GM04503 (cell line): ENCODE results near the gene CFAP299.
"Not testable (repeated sequence)": the region's sequence is repeated elsewhere in the genome, so short reads cannot be mapped to it uniquely, and the experiment has no call there.

ENCODE experiments used
- DNase-seq: peaks from one replicate; pipeline ENCODE4 v3.0.0-alpha.2; 2012; ENCODE audit warnings: low read depth

CFAP299 gene

DNA sequence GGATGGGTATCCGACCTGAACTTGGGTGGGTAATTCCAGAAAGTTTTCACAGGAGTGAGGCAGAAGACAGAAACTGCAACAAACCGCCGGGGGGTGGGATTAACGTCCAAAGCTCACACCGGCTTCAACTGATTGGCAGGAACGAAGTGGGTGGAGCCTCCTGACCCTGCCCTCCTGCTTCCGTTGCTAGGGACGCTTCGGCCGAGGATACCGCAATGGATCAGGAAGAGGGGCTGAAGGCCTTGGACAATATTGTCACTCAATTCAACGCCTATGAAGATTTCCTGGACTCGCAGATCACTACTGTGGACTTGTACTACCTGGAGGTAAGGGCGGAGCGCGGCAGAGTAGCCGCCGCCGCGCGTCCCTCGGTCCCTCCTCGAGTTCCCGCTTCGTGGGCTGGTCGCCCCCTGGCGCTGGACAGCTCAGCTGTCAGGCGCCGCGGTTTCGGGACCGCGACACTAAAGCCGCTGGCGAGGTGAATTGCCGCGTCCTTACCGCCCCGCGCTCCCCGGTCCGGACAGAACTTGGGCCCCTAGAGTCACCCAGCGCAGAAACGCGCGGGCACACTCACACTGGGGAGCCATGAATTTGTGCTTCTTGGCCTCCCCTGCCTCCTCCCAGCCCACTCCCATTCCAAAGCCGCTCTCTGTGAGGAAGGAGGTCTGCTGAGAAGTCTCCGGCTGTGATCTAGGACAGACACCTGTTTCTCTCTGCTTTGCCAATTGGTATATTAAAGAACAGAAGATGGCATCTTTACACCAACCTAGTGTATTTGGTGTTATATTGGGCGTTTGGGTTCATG is at the start of gene CFAP299:
Gene CFAP299, plus strand, starts transcription at position 177 of the 805 bp plus-strand sequence.
- peak; percentile 56 for DNase-seq

DNA sequence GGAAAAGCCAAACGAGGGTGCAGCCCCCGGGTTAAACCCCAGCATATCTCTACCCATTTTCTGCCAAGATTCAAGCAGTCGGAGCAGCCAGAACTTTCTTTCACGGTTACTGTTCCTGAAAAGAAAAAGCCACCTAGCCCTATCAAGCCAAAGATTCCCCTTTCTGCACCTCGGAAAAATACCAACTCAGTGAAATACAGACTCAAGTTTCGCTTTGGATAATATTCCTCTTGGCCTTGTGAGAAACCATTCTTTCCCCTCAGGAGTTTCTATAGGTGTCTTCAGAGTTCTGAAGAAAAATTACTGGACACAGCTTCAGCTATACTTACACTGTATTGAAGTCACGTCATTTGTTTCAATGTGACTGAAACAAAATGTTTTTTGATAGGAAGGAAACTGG is 49.1 kb upstream of the CFAP299 start:
- DNase-seq, result no peak

DNA sequence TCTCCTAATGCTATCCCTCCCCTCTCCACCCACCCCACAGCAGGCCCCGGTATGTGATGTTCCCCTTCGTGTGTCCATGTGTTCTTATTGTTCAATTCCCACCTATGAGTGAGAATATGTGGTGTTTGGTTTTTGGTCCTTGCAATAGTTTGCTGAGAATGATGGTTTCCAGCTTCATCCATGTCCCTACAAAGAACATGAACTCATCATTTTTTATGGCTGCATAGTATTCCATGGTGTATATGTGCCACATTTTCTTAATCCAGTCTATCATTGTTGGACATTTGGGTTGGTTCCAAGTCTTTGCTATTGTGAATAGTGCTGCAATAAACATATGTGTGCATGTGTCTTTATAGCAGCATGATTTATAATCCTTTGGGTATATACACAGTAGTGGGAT is 44.9 kb upstream of the CFAP299 start:
- not testable (repeated sequence) for DNase-seq

DNA sequence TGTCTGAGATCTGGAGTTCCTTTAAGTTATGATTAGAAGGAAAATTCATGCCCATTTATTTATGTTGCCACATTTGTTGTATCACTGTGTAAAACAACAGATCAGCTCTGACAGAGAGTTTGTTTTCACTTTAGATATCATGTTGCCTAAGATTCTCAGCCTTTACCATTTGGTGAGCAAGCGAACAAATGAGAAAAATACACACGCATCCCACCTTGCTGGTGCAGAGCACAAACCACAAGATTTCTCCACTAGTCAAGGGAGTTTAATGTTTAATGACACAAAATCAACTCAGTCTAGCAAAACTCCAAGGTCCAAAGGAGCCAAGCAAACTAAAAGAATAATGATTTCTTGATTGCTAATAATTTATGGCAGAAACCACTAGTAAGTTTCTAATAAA is 41.3 kb upstream of the CFAP299 start:
- no peak for DNase-seq

DNA sequence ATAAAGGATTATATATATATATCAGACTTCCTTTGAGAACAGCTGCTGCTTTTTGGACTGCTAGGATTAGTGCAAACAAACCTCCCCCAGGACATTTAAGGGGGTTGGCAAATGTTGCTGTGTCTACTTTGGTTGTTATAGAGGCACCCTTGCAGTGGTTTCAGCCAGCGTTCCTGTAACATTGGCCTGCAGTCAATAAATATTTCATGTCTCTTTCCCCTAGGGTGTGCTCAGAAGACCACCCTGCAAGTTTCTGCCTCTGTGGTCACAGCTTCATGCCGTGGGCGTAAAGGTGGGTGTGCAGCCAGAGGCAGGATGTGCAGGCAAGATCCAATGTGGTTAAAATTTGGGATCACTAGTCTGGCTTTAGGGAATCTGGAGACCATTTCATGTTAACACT is 40.2 kb upstream of the CFAP299 start:
- DNase-seq, result no peak

DNA sequence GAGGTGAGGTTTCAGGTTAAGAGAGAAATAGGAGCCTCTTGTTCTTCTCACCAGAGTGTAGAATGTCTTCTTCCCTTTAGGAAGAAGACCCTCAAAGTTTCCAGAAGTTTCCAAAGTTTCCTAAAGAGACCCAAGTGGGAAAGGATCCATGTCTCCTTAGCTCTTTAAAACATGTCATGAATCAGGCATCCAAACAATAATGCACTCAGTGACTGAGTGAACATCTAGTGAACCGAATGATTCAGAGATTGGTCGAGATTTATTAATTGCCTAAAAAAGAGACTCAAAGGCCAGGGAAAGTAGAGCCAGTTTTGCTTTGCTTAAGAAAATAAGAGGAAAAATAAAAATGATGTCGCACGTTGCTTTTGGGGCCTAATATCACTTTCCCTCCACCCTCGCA is 39.7 kb upstream of the CFAP299 start:
- no peak for DNase-seq

DNA sequence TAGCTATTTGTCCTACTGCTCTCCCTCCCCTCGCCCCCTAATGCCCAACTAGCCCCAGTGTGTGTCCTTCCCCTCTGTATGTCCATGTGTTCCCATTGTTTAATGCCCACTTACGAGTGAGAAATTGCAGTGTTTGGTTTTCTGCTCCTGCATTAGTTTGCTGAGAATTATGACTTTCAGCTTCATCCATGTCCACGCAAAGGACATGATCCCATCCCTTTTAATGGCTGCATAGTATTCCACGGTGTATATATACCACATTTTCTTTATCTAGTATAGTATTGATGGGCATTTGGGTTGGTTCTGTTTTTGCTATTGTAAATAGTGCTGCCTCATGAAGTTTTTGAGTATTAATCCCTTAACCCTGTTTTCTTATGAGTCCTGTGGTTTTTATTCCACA is 33.6 kb upstream of the CFAP299 start:
- DNase-seq, result no peak

DNA sequence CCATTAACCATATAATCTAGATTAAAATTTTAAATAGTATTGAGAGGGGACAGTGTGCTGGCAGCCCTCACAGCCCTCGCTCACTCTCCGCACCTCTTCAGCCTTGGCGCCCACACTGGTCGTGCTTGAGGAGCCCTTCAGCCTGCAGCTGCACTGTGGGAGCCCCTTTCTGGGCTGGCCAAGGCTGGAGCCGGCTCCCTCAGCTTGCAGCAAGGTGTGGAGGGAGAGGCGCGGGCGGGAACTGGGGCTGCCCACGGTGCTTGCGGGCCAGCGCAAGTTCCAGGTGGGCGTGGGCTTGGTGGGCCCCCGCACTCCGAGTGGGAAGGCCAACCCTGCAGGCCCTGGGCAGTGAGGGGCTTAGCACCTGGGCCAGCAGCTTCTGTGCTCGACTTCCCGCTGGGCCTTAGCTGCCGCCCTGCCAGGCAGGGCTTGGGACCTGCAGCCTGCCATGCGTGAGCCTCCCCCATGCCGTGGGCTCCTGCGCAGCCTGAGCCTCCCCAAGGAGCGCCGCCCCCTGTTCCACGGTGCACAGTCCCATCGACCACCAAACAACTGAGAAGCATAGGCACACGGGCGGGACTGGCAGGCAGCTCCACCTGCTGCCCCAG is 32.8 kb upstream of the CFAP299 start:
- no peak for DNase-seq

DNA sequence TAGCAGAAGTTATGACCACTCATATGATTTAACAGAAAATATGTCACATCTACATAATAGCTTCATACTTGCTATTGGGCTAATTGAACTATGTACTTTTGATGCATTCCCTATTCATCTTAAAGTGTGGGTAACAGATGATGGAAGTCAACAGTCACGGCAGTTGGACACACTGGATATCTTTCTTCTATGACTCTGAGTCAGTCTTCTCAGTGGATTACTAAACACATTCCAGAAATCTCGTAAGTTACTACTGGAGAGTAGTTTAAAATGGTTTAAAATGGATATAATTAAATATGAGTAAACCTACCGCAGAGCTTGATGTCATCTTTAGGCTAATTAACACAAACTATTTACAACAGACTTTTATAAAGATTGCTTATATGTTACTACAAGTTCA is 30.1 kb upstream of the CFAP299 start:
- DNase-seq, result peak; percentile 70

DNA sequence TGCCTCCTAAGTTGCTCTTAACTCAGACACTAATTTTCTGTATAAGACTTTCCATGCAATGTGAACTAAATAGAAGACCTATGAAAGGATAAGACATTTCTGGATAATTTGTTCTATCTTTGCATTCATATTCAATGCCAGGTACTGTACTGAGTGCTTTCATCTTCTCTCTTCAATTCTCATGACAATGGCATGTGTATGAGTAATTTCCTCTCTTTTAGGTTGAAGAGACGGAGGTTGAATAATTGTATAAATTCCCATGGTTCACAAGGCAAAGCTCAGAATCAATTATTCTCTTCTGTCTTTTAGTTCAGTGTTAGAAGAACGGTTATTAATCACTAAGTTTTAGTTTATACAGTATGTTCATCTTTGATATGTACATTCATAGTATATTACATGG is 29.3 kb upstream of the CFAP299 start:
- no peak for DNase-seq

DNA sequence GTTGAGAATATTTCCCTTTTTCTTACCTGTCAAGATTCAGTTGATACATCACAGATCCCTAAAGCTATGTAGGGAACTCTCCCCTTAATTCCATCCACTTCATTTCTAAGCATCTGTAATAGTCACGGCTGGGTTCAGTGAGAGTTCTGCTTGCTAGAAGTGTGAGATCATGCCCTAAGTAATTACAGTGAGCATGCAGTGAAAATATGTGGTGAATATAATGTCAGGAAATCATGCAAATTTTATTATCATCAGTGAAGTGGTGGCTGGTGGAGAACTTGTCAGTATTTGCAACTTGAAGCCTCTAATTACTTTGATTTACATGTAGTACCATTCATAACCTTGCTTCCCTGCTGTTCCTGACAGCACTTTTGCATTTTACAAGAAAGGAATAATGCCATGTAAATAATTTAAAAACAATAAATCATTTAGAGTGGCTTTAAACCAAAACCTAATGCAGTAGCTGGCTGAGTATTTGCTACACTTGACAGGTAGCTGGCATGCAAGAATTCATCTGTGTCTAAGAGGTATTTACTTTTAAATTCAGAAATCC is 28.3 kb upstream of the CFAP299 start:
- DNase-seq, result peak; percentile 68

DNA sequence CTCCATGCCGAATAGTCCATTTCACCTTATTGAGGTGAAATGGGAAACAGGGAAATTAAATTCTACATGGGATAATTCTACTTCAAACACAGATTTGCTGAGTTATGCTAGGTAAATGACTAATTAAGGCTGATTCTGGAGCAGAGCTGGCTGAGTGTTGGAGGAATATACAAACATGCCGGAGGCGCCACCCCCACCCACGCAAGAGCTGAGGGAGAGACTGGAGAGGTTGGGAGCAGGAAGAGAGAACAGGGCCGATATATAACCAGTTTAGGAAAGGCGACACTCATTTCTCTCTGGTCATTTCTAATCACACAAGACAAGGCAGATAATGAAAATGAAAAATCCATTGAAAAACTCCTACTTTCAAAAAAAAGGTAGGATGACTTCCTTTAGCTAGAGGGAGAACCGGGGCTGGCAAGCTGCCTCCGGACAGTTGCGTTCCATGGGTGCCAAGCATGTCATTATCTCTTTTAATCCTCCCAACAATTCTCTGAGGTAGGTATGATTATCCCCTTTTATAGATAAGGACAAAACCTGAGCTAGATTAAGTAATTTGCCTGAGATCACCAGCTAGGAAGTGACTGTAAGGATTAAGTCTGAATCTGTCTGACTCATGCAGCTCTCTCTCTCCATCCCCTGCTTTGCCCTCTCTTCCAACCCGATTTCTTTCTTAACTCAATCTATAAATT is 27.6 kb upstream of the CFAP299 start:
- no peak for DNase-seq

DNA sequence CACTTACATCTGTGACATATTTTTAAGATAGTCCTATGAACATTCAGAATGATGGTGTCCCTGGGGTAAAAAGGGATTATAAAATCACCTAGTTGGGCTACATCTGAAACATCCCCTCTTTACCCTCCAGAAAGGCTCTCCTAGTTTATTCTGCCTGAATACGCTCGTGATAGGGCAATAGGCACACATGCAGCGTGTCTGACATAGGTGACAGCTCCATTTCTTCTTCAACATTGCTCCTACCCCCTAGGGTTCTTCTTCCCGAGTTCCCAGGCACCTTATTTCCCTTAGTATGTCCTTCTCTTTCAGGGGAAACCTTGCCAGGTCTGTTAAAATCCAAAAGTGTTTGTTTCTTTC is 27.1 kb upstream of the CFAP299 start:
- no peak for DNase-seq

DNA sequence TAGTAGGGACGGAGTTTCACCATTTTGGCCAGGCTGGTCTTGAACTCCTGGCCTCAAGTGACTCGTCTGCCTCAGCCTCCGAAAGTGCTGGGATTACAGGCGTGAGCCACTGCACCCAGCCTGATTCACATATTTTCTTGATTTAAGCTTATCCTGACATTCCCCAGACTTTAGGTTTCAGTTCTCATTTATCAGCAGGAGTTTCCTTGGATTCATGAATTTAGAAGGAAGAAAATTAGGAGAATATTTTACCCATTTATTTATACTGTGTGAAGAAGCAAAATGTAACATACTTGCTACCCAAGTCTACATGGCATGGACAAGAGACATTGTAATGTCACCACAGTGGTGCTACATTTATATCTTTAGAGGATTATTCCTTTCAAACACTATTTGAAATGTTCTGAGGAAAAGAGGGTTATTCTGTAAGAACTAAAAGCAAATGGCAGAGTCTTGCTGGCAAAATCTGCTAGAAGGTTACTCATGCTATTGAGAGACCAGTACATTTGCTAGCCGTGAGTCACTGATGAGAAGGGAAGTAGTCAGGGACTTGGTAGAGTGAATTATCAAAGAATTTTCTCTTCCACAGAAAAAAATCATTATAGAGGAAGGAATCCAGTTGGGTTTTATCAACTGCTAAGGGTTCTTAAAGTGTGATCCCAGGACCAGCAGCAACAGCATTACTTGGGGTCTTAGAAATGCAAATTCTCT is 26.1 kb upstream of the CFAP299 start:
- DNase-seq, result peak; percentile 76

DNA sequence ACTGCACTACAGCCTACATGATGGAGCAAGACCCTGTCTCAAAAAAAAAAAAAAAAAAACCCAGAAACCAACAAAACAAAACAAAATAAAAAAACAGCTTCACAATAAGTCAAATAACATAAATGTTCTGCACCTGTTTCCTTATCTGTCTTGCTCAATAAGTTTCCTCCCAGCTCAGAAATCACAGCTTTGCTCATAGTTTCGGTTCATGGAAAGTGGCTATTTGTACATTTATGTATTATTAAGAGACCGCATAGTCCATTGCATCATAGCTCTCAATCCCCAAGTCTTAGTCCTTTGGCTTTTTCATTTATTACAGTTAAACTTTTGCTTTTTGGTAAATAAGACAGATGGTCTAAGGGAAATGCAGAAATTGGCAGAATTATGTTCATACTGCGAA is 24.4 kb upstream of the CFAP299 start:
- DNase-seq, result no peak

DNA sequence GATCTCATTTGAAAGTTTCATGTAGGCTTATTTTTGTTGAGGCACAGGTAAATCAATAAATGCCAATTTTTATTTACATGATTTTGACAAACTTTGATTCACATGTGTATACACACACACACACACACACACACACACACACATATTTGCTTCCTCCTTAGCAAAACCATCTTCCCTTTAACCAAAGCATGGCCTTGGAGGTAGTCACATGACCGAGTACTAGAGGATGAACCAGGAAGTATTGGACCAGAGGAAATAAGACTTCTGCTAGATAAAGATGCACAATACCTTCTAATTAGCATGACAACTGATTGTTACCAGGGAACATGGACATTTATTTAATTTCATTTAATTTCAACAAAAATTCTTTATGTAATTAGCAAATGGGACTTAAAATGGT is 23.4 kb upstream of the CFAP299 start:
- DNase-seq, result no peak

DNA sequence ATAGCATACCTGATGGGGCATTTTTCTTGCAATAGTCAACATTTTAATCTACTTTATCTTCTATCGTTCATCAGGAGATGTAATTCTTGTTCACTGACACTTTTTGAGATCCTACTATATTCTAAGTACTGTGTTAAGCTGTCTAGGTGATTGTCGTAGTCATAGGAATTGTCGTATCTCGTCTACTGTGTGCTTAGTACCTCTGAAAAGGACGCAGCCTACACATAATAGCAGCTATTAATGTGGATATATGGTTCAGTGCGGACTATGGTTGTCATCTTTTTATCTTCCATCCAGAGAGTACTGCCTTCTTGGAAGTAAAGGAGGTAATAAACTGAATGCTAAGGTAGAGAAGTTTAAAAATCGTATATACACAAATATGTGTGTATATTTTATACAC is 21.9 kb upstream of the CFAP299 start:
- DNase-seq, result no peak

DNA sequence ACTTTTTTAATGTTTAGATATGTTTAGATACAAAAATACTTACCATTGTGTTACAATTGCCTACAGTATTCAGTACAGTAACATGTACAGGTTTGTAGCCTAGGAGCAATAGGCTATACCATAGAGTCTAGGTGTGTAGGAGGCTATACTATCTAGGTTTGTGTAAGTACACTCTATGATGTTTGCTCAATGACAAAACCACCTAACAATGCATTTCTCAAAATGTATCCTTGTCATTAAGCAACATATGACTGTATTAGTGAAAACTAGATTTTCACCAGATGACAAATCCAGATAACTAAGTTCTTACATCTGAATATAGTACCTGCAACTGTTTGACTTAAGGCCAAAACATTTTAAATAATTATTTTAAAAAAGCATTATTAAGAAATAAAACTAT is 19.7 kb upstream of the CFAP299 start:
- not testable (repeated sequence) for DNase-seq

DNA sequence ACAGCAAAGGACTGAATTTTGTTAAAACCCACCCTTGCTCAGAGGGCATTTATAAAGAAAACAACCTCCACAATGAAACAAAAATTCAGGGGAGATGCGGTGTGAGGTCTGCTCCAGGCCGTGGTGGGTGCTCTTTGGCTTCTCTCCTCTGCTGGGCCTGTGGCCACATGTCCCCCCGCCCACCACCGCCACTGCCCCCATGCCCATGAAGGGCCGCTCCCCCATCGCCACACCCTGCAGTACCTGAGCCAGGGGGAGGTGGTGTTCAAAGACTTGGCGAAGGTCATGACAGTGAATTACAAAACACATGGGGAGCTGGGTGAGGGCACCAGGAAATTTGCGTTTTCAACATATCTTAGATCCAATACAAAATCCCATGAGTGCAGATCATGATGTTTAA is 14.2 kb upstream of the CFAP299 start:
- DNase-seq, result no peak

DNA sequence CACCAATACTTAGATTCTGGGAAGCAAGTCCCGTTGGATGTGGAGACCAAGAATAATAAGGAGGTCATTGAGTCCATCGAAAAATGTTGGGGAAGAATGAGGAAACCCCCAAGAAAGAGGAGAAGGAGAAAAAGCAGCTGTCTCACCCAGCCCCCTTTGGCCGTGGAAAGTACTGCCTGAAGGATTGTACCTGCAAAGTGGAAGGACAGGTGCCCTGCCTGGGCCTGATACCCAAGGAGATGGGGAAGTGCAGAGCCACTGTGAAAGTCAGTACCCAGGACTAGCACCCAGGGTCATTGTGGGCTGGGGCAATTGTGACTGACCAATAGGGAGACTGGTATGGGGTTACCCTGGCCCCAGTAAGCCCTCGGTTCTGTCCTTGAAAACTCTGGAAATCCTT is 13.8 kb upstream of the CFAP299 start:
- no peak for DNase-seq

DNA sequence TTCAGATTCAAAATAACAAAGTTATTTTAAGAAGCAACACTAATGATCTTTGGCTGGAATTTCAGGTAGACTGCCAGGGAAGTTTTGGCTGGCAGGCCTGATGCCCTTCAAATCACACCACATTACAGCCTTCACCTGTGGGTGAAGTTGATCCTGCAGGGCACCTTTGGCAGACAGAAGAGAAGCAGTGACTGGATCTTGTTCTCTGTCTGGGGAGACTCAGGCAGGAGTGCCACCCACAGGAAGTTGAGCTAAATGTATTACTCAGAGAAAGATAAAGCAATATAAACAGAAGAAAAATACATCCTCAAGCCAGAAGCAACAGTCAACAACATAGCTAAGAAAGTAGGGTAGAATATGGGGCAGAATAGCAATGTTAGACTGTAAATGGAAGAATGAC is 12.8 kb upstream of the CFAP299 start:
- no peak for DNase-seq

DNA sequence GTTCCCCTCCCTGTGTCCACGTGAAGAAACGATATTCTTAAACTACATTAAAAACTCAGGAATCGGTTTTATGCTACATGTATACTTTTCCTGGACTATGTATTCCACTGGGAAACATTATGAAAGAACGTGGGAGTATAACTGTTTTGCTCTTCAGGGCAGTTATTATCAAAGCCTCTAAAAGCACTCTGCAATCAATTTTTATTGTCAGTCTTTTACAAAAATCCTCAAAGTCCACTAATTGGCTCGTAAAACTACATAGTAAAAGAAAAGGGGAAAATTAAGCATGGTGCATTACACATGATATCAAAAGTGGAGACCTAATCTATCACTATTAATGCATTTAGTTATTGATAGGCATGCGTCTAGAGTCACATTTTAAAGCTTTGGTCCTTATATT is 11.4 kb upstream of the CFAP299 start:
- DNase-seq, result no peak

DNA sequence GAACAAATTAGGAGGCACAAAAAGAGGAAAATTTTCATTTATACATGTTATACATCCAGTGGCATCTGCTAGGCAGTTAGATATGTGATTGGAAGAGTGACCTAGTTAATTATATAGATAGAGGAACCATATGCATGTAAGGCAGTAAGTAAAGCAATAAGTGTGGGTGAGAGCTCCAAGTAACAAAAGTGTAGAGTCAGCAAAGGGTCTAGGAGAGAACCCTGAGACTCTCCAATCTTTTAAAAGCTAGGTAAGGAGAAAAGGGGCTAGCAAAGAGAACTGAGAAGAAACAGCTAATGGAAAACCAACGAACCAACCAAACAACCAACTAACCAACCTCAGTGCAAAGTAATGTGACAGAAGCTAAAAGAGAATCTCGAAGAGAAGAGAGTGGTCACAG is 3.8 kb upstream of the CFAP299 start:
- no peak for DNase-seq
